Fibroblast of skin of left biceps (primary cell): ENCODE measurements around the gene ATG2A.

Experiments used
- DNase-seq, 2 experiments: peaks; one replicate each; pipeline ENCODE4 v3.0.0-alpha.2; 2013; ENCODE audit warnings: low read depth in 2 of 2

The ATG2A gene

GRCh38 chr11:64924910-64925284 lies 7.9 kb upstream of the ATG2A start:
- no peak for DNase-seq

DNA sequence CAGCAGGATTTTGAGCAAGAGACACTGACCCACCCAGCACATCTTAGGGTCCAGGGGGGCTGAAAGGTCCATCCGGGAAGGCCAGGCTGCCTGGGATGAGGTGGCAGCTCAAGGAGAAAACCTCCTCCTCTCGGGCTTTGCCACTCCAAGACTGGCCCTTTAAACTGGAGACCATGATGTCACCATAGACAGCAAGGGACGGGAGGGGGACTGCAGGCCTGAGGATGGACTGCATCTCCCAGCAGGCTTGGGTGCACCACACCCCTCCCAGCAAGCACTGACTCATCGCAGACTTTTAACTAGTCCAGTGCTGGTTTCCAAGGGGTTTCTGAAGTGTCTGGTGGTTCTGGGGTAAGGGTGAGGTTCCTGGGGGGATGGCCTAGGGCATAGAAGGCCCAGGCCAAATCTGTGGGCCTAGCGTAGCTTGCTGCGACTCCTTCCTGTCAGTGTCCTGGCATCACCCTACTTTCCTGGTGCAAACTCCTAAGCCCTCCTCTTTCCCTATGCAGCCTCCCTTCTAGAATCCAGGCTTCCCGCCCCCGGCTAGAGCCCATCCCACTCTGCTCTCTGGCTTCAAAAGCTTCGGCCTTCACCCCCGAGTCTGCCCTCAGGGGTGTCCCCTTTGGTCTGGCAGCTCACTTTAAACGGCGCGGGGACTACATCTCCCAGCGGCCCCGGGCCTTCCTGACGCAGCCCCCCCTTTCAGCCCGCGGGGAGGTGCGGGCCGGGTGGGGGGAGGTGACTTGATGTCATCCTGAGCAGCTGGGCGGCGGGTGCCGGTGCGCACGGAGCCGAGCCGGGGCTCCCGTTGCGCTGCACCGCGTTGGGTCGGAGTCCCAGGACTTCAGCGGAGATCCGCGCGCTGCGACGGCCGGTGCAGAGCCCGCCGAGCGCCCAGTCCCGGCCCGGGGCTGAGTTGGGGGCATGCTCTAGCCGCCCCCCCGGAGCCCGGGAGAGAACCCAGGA lies 7.2 kb upstream of the ATG2A start, which contains the start of gene PPP2R5B:
Gene PPP2R5B, plus strand, starts transcription at position 746 of the 966 bp plus-strand sequence. CDS start 1,046 bp downstream, outside the sequence.
- DNase-seq = peak; percentile 74 to 76

GRCh38 chr11:64923151-64923661 lies 6.2 kb upstream of the ATG2A start:
- DNase-seq = no peak

GRCh38 chr11:64921384-64921783 lies 4.4 kb upstream of the ATG2A start:
- DNase-seq = no peak

GRCh38 chr11:64920124-64920523 lies 3.1 kb upstream of the ATG2A start:
- DNase-seq = no peak

DNA sequence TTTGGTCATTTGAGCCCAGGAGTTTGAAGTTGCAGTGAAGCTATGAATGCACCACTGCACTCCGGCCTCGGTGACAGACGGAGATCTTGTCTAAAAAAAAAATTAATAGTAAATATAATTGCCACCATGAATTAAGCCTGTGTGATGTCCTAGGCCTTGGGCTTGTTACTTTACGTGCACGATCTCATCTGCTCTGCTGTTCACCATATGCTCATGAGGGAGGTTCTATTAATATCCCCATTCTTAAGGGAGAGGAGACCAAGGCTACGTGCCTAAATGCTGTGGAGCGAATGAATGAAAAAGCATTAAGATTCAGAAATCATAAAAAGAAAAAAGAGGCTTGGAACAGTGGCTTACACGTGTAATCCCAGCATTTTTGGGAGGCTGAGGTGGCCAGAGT lies 2.6 kb upstream of the ATG2A start:
- no peak for DNase-seq

DNA sequence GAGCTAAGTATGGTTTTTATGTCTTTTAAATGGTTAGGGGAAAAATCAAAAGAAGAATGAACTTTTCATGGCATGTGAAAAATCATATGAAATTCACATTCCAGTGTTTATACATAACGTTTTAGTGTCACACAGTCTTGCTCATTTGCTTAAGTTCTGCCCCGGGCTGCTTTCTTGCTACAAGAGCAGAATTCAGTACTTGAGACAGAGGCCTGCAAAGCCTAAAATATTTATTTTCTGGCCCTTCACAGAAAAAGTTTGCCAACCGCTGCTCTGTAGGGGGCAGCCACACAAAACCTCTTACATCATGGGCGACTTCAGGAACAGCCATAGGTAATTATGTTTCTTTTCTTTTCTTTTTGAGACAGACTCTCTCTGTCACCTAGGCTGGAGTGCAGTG lies 1.0 kb upstream of the ATG2A start:
- DNase-seq = peak in 1 of 2 experiments; percentile 20

- DNase-seq = no peak
These were observed 620 bp upstream of the ATG2A start for GRCh38 chr11:64917663-64917995.

- DNase-seq = no peak
These were observed 802 bp downstream of the ATG2A start for GRCh38 chr11:64916040-64916774.

- no peak for DNase-seq
These were observed 1.6 kb downstream of the ATG2A start for GRCh38 chr11:64915376-64915887.

- DNase-seq = no peak
These were observed 2.9 kb downstream of the ATG2A start for GRCh38 chr11:64914123-64914522.

DNA sequence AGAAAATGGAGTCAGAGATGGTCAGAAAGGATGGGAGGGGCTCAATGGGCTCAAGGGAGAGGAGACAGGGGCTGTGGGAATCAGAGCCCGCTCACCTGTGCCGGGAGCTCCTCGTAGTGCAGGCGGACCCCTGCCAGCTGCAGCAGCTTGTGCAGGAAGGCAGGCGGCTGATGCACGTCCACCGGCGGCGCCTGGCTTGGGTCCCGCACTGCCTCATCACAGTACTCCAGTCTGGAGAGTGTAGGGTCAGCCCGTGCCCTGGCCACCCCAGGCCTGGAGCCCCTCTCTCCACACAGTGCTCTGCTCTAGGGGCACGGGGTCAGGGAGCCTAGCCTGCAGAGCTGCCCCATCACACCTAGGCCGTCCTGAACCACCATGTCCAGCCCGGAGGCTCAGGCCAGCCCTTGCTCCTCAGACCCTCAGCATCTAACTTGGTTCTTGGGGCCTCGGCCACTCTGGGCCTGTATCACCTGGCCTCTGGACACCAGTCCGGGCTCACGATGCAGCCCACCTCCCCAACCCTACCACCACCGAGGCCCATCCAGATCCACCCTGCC lies 3.8 kb downstream of the ATG2A start:
- no peak for DNase-seq

GRCh38 chr11:64911689-64912088 lies 5.3 kb downstream of the ATG2A start:
- DNase-seq = no peak

DNA sequence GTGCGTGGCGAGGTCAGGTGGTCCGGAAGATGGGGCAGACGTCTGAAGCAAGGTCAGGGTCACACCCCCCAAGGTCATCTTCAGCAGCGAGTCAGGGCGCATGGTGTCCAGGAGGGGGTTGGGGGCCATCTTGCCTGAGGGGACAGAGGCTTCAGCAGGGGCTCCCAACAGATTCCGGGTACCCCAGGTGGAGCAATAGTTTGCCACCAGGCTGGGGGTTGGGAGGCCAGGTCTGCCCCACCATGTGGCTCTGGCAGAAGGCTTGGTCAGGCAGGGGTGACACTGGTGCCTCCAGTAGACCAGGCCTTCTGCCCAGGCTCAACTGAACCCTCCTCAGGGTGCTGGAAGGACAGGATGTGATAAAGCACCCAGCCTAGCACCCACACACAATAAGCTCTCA lies 5.9 kb downstream of the ATG2A start:
- no peak for DNase-seq

GRCh38 chr11:64910451-64911093 lies 6.4 kb downstream of the ATG2A start:
- no peak for DNase-seq

- DNase-seq = no peak
These were observed 7.2 kb downstream of the ATG2A start for GRCh38 chr11:64909653-64910343.

DNA sequence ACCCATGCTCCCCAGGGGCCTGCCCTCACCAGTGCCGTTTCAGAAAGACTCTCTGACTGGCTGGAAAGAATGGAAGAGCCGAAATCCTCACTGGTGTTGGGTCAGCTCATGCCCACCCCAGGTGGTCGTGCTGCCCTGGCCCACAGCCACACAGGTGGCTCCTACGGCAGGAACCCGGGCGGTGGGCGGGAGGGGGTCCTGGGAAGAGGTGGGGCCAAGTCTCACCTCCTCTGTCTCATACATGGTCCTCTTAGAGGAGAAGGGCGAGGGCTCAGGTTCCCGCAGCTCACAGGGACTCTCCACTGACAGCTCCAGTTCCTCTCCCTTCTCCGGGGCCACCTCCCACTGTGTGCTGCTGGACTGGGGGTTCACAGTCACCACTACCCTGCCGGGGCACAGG lies 8.2 kb downstream of the ATG2A start:
- DNase-seq = no peak

- no peak for DNase-seq
These were observed 10.7 kb downstream of the ATG2A start for GRCh38 chr11:64906314-64906635.

DNA sequence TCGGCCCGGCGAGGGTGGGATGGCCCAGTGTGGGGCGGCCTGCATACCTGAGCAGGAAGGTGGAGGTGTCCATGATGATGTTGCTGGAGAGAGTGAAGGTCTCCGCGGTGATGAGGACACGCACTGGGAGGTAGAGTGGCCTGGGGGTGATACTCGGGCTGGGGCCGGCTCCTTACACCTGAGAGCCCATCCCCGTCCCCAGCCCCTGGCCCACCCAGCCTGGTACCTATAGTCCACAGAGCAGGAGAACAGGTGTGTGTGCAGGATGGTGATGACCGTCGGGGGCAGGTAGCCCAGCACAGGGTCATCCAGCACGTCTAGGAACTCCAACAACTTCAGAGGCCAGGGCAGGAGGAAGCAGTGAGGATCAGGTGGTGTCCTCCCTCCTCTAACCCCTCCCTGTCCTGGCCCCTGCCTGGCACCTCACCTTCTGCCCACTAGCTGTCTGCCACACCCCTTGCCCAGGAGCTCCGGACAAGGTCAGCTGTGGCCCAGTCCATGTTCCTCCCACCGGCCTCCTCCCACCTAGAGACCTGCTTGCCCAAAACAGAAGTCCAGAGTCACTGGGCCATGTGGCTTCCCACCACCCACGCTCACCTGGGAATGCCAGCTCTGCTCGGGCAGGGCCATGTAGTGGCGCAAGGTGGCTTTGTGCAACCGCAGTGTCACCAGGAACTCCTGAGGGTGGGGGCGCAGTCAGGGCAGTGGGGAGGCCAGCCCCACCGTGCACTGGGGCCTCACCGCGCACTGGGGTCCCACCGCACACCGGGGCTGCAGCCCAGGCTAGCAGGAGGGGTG lies 11.3 kb downstream of the ATG2A start:
- DNase-seq = no peak

- DNase-seq = no peak
These were observed 13.6 kb downstream of the ATG2A start for GRCh38 chr11:64903291-64903833.
